Vagina (tissue), 2 donors: ENCODE data around the gene TMEM63B.

Experiments
- POLR2A ChIP-seq, 2 donors: fragments of 450-650 bp; IDR thresholded peaks; one replicate each; pipeline ENCODE4 v1.6.1; 2017; ENCODE audit warnings: antibody characterized with exemption in 2 of 2, mild to moderate bottlenecking in 2 of 2, moderate library complexity in 2 of 2
- TF ChIP-seq, protein P1 (sequence below), 3 experiments: fragments of 450-650 bp in 2 of 3; fragments of 200-600 bp in 1 of 3; sonication (generic) in 1 of 3; IDR thresholded peaks; one replicate each; pipeline ENCODE4 v1.5.1; 2017 to 2019; ENCODE audit warnings: antibody characterized with exemption in 3 of 3, mild to moderate bottlenecking in 2 of 3, moderate library complexity in 2 of 3

DNA sequence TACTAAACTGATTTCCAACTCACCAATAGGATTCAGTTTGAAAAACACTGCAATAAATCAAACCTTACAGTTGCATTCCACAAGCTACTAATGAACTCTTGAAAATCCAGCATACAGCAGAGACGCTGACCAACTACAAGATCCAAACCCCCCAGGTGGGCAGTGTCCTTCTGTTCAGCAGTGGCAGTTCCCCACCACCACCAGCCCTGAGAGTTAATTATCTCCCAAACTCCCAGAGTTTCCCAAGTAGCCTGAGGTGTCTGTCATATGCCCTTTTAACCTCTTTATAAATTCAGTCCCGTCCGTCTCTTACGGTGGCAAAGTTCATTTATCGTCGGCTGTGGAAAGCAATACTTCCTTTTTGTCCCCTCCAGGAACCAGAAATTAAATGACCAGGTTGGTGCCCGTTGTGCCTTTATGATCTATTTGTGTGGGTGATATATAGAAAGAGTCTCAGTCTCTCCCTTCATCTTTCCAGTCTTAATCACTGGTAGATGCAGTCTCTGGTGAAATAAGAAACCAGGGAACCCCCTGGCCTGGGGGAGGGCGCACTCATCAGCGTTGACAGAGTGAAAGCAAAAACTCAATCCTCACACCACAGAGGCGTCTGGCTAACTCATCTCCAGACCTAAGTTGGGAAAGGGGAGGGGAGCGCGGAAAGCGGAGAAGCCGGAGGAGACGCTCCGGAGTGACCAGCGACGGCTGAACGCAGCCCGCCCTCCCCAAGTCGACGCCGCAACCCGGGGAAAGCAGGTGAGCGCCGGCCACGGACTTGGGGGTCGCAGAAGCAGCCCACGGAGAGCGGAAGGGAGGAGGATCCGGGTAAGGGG lies 819 bp upstream of the TMEM63B start:
- no peak for TF ChIP-seq POLR2A (IDR thresholded peaks at IDR 0.05)
- TF ChIP-seq, protein P1, sequence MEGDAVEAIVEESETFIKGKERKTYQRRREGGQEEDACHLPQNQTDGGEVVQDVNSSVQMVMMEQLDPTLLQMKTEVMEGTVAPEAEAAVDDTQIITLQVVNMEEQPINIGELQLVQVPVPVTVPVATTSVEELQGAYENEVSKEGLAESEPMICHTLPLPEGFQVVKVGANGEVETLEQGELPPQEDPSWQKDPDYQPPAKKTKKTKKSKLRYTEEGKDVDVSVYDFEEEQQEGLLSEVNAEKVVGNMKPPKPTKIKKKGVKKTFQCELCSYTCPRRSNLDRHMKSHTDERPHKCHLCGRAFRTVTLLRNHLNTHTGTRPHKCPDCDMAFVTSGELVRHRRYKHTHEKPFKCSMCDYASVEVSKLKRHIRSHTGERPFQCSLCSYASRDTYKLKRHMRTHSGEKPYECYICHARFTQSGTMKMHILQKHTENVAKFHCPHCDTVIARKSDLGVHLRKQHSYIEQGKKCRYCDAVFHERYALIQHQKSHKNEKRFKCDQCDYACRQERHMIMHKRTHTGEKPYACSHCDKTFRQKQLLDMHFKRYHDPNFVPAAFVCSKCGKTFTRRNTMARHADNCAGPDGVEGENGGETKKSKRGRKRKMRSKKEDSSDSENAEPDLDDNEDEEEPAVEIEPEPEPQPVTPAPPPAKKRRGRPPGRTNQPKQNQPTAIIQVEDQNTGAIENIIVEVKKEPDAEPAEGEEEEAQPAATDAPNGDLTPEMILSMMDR (IDR thresholded peaks at IDR 0.05) = no peak
